ENCODE measurements around the gene RALGDS.

DNA sequence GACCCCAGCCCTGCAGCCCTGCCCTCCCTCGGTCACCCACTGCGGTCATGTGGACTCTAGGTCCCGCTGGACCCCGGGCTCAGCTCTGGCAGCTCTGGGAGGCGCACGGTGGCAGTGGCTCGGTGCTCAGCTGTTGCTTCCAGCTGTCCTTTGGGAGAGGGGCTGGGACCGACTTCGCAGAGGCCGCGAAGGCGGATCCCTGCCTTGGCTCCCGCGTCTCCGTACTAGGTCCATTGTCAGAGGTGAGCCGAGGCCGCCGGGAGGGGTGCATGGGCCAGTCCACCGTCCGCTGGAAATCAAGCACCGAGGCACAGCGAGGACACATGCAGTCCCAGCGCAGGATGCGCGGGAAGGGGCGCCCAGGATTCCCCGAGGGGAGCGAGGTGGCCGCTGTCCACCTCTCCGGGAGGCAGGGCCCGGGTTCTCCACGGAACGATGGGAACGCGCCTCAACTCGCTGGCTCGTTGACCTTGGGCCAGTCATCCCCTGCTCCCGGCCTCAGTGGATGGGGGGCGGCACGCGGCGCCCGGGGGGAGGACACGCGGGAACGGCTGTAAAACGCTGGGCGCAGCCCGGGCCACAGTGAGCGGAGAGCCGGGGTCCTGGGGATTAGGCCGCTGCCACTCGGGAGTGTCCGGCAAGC is 41.9 kb upstream of the RALGDS start:
- TF ChIP-seq, protein P1, sequence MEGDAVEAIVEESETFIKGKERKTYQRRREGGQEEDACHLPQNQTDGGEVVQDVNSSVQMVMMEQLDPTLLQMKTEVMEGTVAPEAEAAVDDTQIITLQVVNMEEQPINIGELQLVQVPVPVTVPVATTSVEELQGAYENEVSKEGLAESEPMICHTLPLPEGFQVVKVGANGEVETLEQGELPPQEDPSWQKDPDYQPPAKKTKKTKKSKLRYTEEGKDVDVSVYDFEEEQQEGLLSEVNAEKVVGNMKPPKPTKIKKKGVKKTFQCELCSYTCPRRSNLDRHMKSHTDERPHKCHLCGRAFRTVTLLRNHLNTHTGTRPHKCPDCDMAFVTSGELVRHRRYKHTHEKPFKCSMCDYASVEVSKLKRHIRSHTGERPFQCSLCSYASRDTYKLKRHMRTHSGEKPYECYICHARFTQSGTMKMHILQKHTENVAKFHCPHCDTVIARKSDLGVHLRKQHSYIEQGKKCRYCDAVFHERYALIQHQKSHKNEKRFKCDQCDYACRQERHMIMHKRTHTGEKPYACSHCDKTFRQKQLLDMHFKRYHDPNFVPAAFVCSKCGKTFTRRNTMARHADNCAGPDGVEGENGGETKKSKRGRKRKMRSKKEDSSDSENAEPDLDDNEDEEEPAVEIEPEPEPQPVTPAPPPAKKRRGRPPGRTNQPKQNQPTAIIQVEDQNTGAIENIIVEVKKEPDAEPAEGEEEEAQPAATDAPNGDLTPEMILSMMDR (conservative IDR thresholded peaks at IDR 0.05; ENCODE audit: low read depth, low read length), result no peak
- TF ChIP-seq POLR2A (IDR thresholded peaks at IDR 0.05; ENCODE audit: low read depth, low read length) (no peak), FOS (IDR thresholded peaks at IDR 0.05; ENCODE audit: low read depth, low read length) (no peak), RCOR1 (IDR thresholded peaks at IDR 0.05; ENCODE audit: insufficient replicate concordance, low read length) (no peak), MXI1 (IDR thresholded peaks at IDR 0.05; ENCODE audit: borderline replicate concordance, low read depth, low read length) (no peak), MAZ (IDR thresholded peaks at IDR 0.05; ENCODE audit: borderline replicate concordance, low read depth, low read length) (no peak)
- TF ChIP-seq, protein P2, sequence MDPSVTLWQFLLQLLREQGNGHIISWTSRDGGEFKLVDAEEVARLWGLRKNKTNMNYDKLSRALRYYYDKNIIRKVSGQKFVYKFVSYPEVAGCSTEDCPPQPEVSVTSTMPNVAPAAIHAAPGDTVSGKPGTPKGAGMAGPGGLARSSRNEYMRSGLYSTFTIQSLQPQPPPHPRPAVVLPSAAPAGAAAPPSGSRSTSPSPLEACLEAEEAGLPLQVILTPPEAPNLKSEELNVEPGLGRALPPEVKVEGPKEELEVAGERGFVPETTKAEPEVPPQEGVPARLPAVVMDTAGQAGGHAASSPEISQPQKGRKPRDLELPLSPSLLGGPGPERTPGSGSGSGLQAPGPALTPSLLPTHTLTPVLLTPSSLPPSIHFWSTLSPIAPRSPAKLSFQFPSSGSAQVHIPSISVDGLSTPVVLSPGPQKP (IDR thresholded peaks at IDR 0.05; ENCODE audit: borderline replicate concordance, low read depth, low read length), result no peak

Measured in IMR-90 (cell line).